ENCODE results near the gene POC1B.
"Not testable (repeated sequence)": the region's sequence is repeated elsewhere in the genome, so short reads cannot be mapped to it uniquely, and the experiment has no call there.

POC1B gene

GRCh38 chr12:89459279-89459678, 66.6 kb downstream of the POC1B start:
- DNase-seq, result not testable (repeated sequence)

- DNase-seq, result no peak
Observed at GRCh38 chr12:89456565-89456964, 69.3 kb downstream of the POC1B start.

GRCh38 chr12:89454080-89454848, 71.6 kb downstream of the POC1B start:
- no peak for DNase-seq

GRCh38 chr12:89453121-89453978, 72.5 kb downstream of the POC1B start:
- no peak for DNase-seq

GRCh38 chr12:89451841-89452251, 74.0 kb downstream of the POC1B start:
- no peak for DNase-seq

- DNase-seq, result no peak
Observed at GRCh38 chr12:89450907-89451306, 74.9 kb downstream of the POC1B start.

- DNase-seq, result no peak
Observed at GRCh38 chr12:89448951-89449371, 76.9 kb downstream of the POC1B start.

- no peak for DNase-seq
Observed at GRCh38 chr12:89448526-89448925, 77.3 kb downstream of the POC1B start.

GRCh38 chr12:89439941-89440340, 85.9 kb downstream of the POC1B start:
- DNase-seq, result no peak

GRCh38 chr12:89437231-89437630, 88.6 kb downstream of the POC1B start:
- DNase-seq, result no peak

- DNase-seq, result no peak
Observed at GRCh38 chr12:89436062-89436461, 89.8 kb downstream of the POC1B start.

GRCh38 chr12:89433634-89434033, 92.2 kb downstream of the POC1B start:
- DNase-seq, result no peak

GRCh38 chr12:89432396-89432795, 93.5 kb downstream of the POC1B start:
- no peak for DNase-seq

- DNase-seq, result no peak
Observed at GRCh38 chr12:89429528-89429927, 96.3 kb downstream of the POC1B start.

- DNase-seq, result no peak
Observed at GRCh38 chr12:89427508-89428156, 98.2 kb downstream of the POC1B start.

- no peak for DNase-seq
Observed at GRCh38 chr12:89424846-89425245, 101.0 kb downstream of the POC1B start.

GRCh38 chr12:89424389-89424788, 101.5 kb downstream of the POC1B start:
- no peak for DNase-seq

GRCh38 chr12:89421092-89421835, 104.6 kb downstream of the POC1B start:
- DNase-seq, result no peak

- no peak for DNase-seq
Observed at GRCh38 chr12:89418228-89418910, 107.5 kb downstream of the POC1B start.

- DNase-seq, result no peak
Observed at GRCh38 chr12:89417246-89417977, 108.4 kb downstream of the POC1B start.

GRCh38 chr12:89416049-89416792, 109.6 kb downstream of the POC1B start:
- DNase-seq, result no peak
